ENCODE data around the gene RAB21. TPM values are rescaled to one million over a fixed set of nuclear protein-coding genes. Genes with fewer than 3 reads are reported as not detected.

The RAB21 gene
- total RNA-seq, 1 experiment from 2014 or later = 33.6 TPM

DNA sequence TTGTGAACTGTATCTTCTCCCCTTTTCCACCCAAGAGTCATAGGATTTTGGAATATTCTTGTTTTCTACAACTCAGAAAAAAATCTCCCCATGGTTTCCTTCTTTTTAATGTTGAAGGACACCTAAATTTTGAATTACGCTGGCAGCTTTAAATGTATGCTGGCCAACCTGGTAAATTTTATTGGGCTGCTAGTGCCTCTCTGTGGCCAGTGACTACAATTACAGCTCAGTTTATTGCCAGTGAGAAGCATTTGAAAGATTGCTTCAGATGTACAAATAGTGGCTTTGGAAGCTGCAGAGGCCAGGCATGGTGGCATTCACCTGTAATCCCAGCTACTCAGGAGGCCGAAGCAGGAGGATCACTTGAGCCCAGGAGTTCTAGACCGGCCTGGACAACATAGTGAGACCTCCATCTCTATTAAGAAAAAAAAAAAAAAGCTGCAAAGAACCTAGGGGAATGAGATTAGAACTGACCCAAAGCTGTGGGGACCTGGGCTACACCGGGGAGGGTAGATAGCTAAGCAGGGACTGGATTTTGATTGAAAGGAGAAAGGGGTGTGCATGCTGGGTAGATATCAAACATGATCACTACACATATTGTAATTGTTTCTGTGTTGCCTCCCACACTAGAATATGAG lies 7.6 kb upstream of the RAB21 start:
- Mint-ChIP-seq H3K27ac (no peak overlapping the region), H3K4me3 (no peak overlapping the region), H3K27me3 (ENCODE audit: low read depth) (no peaks in the 10 kb centered on the region), H3K9me3 (no peaks in the 10 kb centered on the region), H3K4me1 (peaks cover 21% of the 10 kb centered on the region), H3K36me3 (no peaks in the 10 kb centered on the region)
- ChIA-PET CTCF (interaction anchor here (0.6 to 3.7 kb wide), 44 partner anchors 9 to 680 kb away, joined by 3 to 44 read pairs (median 5); partner anchors contain the start of genes LGR5, THAP2, TMEM19 and ZFC3H1), POLR2A (interaction anchor here (0.7 to 2.9 kb wide), 4 partner anchors 58 to 528 kb away, joined by 4 to 17 read pairs (median 8); partner anchors contain the start of genes THAP2, TMEM19 and ZFC3H1)
- ATAC-seq = peak; percentile 92
- DNase-seq (ENCODE audit: low spot score) = peak; percentile 19
- no peak for TF ChIP-seq CBFB (CRISPR knock-in tag; IDR thresholded peaks at IDR 0.05; ENCODE audit: low read depth)
- TF ChIP-seq, protein P1, sequence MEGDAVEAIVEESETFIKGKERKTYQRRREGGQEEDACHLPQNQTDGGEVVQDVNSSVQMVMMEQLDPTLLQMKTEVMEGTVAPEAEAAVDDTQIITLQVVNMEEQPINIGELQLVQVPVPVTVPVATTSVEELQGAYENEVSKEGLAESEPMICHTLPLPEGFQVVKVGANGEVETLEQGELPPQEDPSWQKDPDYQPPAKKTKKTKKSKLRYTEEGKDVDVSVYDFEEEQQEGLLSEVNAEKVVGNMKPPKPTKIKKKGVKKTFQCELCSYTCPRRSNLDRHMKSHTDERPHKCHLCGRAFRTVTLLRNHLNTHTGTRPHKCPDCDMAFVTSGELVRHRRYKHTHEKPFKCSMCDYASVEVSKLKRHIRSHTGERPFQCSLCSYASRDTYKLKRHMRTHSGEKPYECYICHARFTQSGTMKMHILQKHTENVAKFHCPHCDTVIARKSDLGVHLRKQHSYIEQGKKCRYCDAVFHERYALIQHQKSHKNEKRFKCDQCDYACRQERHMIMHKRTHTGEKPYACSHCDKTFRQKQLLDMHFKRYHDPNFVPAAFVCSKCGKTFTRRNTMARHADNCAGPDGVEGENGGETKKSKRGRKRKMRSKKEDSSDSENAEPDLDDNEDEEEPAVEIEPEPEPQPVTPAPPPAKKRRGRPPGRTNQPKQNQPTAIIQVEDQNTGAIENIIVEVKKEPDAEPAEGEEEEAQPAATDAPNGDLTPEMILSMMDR (IDR thresholded peaks at IDR 0.05) = peak; percentile 59

DNA sequence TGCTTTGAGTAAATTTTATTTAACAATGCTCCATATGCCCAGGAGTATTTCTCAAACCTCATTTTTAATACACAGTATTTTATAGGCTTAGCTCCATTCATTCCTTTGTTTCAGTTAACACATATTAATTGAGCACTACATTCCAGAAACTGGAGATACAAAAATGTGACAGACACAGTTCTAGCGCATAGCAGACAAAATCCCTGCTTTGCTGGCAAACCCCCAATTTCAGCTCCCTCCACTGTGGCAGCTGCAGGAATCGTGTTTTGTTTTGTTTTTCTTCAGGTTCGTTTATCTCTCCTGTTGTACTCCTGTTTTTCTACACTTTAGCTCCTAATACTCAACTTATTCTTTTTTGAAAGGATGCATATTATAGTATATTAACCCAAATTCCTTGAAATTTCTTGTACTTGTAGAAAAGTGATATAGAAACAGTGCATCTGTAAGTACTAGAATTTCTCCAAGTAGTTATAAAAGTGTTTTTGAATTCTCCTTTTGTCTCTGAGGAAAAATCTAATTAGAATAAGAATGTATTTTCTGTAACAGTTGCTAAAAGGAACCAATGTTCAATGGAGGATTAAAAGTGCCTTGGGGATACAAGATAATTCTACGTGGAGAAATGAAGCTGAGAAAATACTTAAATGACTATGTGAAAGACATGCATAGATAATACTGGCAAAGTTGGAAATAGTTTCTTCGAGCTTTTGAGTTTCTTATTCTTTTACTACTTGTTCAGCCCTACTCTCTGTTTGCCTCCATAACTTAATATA lies 6.4 kb upstream of the RAB21 start:
- Mint-ChIP-seq H3K4me3 (no peak overlapping the region), H3K27me3 (ENCODE audit: low read depth) (no peaks in the 10 kb centered on the region; the same call in 1 of the 2 replicates), H3K9me3 (no peaks in the 10 kb centered on the region), H3K27ac (no peak overlapping the region), H3K36me3 (no peaks in the 10 kb centered on the region), H3K4me1 (peaks cover 21% of the 10 kb centered on the region)
- DNase-seq (ENCODE audit: low spot score) = no peak
- ChIA-PET POLR2A (interaction anchor here (0.6 to 2.9 kb wide), 3 partner anchors 62 to 292 kb away, joined by 3 to 17 read pairs (median 9); partner anchors contain the start of genes THAP2, TMEM19 and ZFC3H1), CTCF (interaction anchor here (0.7 to 2.5 kb wide), 10 partner anchors 16 to 681 kb away, joined by 3 to 41 read pairs (median 9); partner anchors contain the start of genes THAP2, TMEM19 and ZFC3H1)
- ATAC-seq = no peak
- TF ChIP-seq RORB (CRISPR knock-in tag; IDR thresholded peaks at IDR 0.05) (no peak), ZNF219 (CRISPR knock-in tag; IDR thresholded peaks at IDR 0.05; ENCODE audit: borderline replicate concordance) (no peak), SOX15 (CRISPR knock-in tag; IDR thresholded peaks at IDR 0.05) (no peak), FOXP1 (CRISPR knock-in tag; IDR thresholded peaks at IDR 0.05; ENCODE audit: borderline replicate concordance) (no peak), TEAD1 (CRISPR knock-in tag; IDR thresholded peaks at IDR 0.05) (no peak)
- TF ChIP-seq, protein P2, sequence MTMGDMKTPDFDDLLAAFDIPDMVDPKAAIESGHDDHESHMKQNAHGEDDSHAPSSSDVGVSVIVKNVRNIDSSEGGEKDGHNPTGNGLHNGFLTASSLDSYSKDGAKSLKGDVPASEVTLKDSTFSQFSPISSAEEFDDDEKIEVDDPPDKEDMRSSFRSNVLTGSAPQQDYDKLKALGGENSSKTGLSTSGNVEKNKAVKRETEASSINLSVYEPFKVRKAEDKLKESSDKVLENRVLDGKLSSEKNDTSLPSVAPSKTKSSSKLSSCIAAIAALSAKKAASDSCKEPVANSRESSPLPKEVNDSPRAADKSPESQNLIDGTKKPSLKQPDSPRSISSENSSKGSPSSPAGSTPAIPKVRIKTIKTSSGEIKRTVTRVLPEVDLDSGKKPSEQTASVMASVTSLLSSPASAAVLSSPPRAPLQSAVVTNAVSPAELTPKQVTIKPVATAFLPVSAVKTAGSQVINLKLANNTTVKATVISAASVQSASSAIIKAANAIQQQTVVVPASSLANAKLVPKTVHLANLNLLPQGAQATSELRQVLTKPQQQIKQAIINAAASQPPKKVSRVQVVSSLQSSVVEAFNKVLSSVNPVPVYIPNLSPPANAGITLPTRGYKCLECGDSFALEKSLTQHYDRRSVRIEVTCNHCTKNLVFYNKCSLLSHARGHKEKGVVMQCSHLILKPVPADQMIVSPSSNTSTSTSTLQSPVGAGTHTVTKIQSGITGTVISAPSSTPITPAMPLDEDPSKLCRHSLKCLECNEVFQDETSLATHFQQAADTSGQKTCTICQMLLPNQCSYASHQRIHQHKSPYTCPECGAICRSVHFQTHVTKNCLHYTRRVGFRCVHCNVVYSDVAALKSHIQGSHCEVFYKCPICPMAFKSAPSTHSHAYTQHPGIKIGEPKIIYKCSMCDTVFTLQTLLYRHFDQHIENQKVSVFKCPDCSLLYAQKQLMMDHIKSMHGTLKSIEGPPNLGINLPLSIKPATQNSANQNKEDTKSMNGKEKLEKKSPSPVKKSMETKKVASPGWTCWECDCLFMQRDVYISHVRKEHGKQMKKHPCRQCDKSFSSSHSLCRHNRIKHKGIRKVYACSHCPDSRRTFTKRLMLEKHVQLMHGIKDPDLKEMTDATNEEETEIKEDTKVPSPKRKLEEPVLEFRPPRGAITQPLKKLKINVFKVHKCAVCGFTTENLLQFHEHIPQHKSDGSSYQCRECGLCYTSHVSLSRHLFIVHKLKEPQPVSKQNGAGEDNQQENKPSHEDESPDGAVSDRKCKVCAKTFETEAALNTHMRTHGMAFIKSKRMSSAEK (CRISPR knock-in tag; IDR thresholded peaks at IDR 0.05; ENCODE audit: borderline replicate concordance) = no peak
- TF ChIP-seq, protein P3, sequence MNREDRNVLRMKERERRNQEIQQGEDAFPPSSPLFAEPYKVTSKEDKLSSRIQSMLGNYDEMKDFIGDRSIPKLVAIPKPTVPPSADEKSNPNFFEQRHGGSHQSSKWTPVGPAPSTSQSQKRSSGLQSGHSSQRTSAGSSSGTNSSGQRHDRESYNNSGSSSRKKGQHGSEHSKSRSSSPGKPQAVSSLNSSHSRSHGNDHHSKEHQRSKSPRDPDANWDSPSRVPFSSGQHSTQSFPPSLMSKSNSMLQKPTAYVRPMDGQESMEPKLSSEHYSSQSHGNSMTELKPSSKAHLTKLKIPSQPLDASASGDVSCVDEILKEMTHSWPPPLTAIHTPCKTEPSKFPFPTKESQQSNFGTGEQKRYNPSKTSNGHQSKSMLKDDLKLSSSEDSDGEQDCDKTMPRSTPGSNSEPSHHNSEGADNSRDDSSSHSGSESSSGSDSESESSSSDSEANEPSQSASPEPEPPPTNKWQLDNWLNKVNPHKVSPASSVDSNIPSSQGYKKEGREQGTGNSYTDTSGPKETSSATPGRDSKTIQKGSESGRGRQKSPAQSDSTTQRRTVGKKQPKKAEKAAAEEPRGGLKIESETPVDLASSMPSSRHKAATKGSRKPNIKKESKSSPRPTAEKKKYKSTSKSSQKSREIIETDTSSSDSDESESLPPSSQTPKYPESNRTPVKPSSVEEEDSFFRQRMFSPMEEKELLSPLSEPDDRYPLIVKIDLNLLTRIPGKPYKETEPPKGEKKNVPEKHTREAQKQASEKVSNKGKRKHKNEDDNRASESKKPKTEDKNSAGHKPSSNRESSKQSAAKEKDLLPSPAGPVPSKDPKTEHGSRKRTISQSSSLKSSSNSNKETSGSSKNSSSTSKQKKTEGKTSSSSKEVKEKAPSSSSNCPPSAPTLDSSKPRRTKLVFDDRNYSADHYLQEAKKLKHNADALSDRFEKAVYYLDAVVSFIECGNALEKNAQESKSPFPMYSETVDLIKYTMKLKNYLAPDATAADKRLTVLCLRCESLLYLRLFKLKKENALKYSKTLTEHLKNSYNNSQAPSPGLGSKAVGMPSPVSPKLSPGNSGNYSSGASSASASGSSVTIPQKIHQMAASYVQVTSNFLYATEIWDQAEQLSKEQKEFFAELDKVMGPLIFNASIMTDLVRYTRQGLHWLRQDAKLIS (CRISPR knock-in tag; IDR thresholded peaks at IDR 0.05; ENCODE audit: borderline replicate concordance) = no peak
- TF ChIP-seq, protein P4, sequence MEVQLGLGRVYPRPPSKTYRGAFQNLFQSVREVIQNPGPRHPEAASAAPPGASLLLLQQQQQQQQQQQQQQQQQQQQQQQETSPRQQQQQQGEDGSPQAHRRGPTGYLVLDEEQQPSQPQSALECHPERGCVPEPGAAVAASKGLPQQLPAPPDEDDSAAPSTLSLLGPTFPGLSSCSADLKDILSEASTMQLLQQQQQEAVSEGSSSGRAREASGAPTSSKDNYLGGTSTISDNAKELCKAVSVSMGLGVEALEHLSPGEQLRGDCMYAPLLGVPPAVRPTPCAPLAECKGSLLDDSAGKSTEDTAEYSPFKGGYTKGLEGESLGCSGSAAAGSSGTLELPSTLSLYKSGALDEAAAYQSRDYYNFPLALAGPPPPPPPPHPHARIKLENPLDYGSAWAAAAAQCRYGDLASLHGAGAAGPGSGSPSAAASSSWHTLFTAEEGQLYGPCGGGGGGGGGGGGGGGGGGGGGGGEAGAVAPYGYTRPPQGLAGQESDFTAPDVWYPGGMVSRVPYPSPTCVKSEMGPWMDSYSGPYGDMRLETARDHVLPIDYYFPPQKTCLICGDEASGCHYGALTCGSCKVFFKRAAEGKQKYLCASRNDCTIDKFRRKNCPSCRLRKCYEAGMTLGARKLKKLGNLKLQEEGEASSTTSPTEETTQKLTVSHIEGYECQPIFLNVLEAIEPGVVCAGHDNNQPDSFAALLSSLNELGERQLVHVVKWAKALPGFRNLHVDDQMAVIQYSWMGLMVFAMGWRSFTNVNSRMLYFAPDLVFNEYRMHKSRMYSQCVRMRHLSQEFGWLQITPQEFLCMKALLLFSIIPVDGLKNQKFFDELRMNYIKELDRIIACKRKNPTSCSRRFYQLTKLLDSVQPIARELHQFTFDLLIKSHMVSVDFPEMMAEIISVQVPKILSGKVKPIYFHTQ (CRISPR knock-in tag; IDR thresholded peaks at IDR 0.05) = no peak
- TF ChIP-seq, protein P5, sequence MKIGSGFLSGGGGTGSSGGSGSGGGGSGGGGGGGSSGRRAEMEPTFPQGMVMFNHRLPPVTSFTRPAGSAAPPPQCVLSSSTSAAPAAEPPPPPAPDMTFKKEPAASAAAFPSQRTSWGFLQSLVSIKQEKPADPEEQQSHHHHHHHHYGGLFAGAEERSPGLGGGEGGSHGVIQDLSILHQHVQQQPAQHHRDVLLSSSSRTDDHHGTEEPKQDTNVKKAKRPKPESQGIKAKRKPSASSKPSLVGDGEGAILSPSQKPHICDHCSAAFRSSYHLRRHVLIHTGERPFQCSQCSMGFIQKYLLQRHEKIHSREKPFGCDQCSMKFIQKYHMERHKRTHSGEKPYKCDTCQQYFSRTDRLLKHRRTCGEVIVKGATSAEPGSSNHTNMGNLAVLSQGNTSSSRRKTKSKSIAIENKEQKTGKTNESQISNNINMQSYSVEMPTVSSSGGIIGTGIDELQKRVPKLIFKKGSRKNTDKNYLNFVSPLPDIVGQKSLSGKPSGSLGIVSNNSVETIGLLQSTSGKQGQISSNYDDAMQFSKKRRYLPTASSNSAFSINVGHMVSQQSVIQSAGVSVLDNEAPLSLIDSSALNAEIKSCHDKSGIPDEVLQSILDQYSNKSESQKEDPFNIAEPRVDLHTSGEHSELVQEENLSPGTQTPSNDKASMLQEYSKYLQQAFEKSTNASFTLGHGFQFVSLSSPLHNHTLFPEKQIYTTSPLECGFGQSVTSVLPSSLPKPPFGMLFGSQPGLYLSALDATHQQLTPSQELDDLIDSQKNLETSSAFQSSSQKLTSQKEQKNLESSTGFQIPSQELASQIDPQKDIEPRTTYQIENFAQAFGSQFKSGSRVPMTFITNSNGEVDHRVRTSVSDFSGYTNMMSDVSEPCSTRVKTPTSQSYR (CRISPR knock-in tag; IDR thresholded peaks at IDR 0.05) = no peak
- TF ChIP-seq, protein P6, sequence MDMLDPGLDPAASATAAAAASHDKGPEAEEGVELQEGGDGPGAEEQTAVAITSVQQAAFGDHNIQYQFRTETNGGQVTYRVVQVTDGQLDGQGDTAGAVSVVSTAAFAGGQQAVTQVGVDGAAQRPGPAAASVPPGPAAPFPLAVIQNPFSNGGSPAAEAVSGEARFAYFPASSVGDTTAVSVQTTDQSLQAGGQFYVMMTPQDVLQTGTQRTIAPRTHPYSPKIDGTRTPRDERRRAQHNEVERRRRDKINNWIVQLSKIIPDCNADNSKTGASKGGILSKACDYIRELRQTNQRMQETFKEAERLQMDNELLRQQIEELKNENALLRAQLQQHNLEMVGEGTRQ (CRISPR knock-in tag; IDR thresholded peaks at IDR 0.05) = no peak
- TF ChIP-seq, protein P7, sequence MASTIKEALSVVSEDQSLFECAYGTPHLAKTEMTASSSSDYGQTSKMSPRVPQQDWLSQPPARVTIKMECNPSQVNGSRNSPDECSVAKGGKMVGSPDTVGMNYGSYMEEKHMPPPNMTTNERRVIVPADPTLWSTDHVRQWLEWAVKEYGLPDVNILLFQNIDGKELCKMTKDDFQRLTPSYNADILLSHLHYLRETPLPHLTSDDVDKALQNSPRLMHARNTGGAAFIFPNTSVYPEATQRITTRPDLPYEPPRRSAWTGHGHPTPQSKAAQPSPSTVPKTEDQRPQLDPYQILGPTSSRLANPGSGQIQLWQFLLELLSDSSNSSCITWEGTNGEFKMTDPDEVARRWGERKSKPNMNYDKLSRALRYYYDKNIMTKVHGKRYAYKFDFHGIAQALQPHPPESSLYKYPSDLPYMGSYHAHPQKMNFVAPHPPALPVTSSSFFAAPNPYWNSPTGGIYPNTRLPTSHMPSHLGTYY (CRISPR knock-in tag; IDR thresholded peaks at IDR 0.05) = no peak
